Stomach (tissue), 4 donors: ENCODE results near the gene AFAP1L1.

ENCODE experiments used
- EP300 ChIP-seq: sonication (generic); formaldehyde crosslinking; IDR thresholded peaks from one replicate; pipeline ENCODE4 v1.6.1; 2017; ENCODE audit warnings: antibody characterized with exemption
- TF ChIP-seq, protein P1 (sequence below), 7 experiments: fragments of 450-650 bp in 4 of 7; fragments of 200-600 bp in 3 of 7; sonication (generic) in 3 of 7; IDR thresholded peaks; one replicate each; pipeline ENCODE4 v1.5.1; 2016 to 2019; ENCODE audit warnings: antibody characterized with exemption in 7 of 7, control low read depth in 2 of 7, mild to moderate bottlenecking in 1 of 7

DNA sequence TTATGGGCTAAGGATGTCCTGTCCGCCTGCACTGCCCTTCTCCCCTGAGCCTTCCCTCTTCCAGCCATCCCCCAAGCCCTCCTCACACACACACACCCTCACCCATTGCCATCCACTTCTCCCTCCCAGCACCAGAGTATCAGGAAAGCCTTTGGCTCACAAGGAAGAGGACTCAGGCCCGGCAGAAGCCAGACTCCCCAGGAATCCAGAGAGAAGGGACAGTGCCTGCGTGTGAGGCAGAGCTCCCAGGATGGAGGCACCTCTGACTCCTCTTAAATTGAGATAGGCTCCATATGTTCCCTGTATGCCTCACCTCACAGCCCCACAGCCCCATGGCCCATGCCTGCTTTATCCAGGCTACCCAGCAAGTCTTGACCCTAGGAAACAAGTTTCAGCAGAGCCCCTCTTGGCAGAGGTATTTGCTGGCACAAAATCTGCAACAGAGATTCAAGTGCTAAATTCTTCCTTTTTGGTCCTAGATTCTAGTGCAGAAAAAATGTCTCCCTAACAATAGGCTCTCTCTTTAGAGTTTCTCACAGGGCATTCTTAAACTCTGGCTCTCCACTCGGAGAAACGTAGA lies 106.7 kb downstream of the AFAP1L1 start:
- TF ChIP-seq, protein P1, sequence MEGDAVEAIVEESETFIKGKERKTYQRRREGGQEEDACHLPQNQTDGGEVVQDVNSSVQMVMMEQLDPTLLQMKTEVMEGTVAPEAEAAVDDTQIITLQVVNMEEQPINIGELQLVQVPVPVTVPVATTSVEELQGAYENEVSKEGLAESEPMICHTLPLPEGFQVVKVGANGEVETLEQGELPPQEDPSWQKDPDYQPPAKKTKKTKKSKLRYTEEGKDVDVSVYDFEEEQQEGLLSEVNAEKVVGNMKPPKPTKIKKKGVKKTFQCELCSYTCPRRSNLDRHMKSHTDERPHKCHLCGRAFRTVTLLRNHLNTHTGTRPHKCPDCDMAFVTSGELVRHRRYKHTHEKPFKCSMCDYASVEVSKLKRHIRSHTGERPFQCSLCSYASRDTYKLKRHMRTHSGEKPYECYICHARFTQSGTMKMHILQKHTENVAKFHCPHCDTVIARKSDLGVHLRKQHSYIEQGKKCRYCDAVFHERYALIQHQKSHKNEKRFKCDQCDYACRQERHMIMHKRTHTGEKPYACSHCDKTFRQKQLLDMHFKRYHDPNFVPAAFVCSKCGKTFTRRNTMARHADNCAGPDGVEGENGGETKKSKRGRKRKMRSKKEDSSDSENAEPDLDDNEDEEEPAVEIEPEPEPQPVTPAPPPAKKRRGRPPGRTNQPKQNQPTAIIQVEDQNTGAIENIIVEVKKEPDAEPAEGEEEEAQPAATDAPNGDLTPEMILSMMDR (IDR thresholded peaks at IDR 0.05) = no peak
- TF ChIP-seq EP300 = no peak
